Panc1 (cell line): Measurements from ENCODE around the gene CAMK1D. TPM values are rescaled to one million over a fixed set of nuclear protein-coding genes. Genes with fewer than 3 reads are reported as not detected.

Experiments
- ATAC-seq: fragments of 200-7000 bp; cut with Tn5 transposase; 2 replicates; pipeline ENCODE4 v1.9.1; 2020; ENCODE audit warnings: mild to moderate bottlenecking, moderate library complexity
- BruUV-seq: library from RNA; stranded (reverse); fragments of 400-500 nt; replicated peaks from 2 replicates; lab custom pipeline; 2021; lab: Mats Ljungman, UMichigan
- CTCF ChIA-PET: fragments of 300-600 bp; sonication (Branson Sonifier 250); formaldehyde crosslinking; loops from one replicate; lab custom pipeline; 2022; ENCODE audit warnings: antibody characterized with exemption; lab: Charles Lee
- POLR2A ChIA-PET: fragments of 300-600 bp; sonication (Branson Sonifier 250); formaldehyde crosslinking; loops from one replicate; lab custom pipeline; 2022; ENCODE audit warnings: antibody characterized with exemption; lab: Charles Lee
- DNase-seq: peaks from one replicate; pipeline ENCODE4 v3.0.0-alpha.2; 2010; ENCODE audit warnings: low read depth, low spot score
- H3K27ac ChIP-seq: 2 replicates; pipeline ENCODE4 v1.5.1; 2011; ENCODE audit warnings: mild to moderate bottlenecking, low read length, inconsistent platforms
- H3K27me3 ChIP-seq: fragments of 200-500 bp; sonication (Bioruptor generic); 2 replicates; pipeline ENCODE4 v1.6.0; 2014; ENCODE audit warnings: low read length, inconsistent platforms; ENCODE audit not compliant: control insufficient read depth, insufficient read depth
- H3K36me3 ChIP-seq: fragments of 200-500 bp; sonication (Bioruptor generic); 2 replicates; pipeline ENCODE4 v1.5.1; 2014; ENCODE audit warnings: inconsistent platforms, mild to moderate bottlenecking, low read length, moderate library complexity; ENCODE audit not compliant: control insufficient read depth, insufficient read depth
- H3K4me1 ChIP-seq: 2 replicates; pipeline ENCODE4 v1.5.1; 2011; ENCODE audit warnings: inconsistent platforms, mild to moderate bottlenecking, low read length, moderate library complexity; ENCODE audit not compliant: control insufficient read depth, insufficient read depth
- H3K4me3 ChIP-seq, 2 experiments: 2 replicates each; pipeline ENCODE4 v1.5.1; 2011 to 2012; ENCODE audit warnings: low read depth in 2 of 2, low read length in 2 of 2, mild to moderate bottlenecking in 2 of 2, inconsistent platforms in 1 of 2, moderate library complexity in 1 of 2
- H3K9me3 ChIP-seq: fragments of 200-500 bp; sonication (Bioruptor generic); 2 replicates; pipeline ENCODE4 v1.5.1; 2014; ENCODE audit warnings: low read depth, mild to moderate bottlenecking, inconsistent platforms, low read length, moderate library complexity; ENCODE audit not compliant: control insufficient read depth, insufficient read depth
- CTCF ChIP-seq: fragments of 450-650 bp; IDR thresholded peaks from 2 replicates; pipeline ENCODE4 v1.5.1; 2017; ENCODE audit warnings: mild to moderate bottlenecking
- POLR2AphosphoS5 ChIP-seq: IDR thresholded peaks from 2 replicates; pipeline ENCODE4 v1.6.1; 2012; ENCODE audit warnings: mild to moderate bottlenecking, low read depth, low read length, moderate library complexity
- REST ChIP-seq, 2 experiments: IDR thresholded peaks; 2 replicates each; pipeline ENCODE4 v1.6.1; 2011 to 2012; ENCODE audit warnings: low read depth in 2 of 2, control low read depth in 1 of 2, low read length in 1 of 2, mild to moderate bottlenecking in 1 of 2, moderate library complexity in 1 of 2; ENCODE audit not compliant: insufficient read depth in 1 of 2
- SIN3A ChIP-seq: IDR thresholded peaks from 2 replicates; pipeline ENCODE4 v1.6.1; 2012; ENCODE audit warnings: low read depth, mild to moderate bottlenecking, low read length, moderate library complexity, borderline replicate concordance; ENCODE audit not compliant: insufficient read depth
- TCF7L2 ChIP-seq: IDR thresholded peaks from 2 replicates; pipeline ENCODE4 v1.6.1; 2011; ENCODE audit warnings: mild to moderate bottlenecking, low read depth, low read length, inconsistent platforms
- in situ Hi-C: cut with HindIII; loops from 2 replicates; pipeline ENCODE4 v1.10.0; 2016; ENCODE audit warnings: low sequenced_read_pairs, low pct_unique_long_range_greater_than_20kb
- intact Hi-C: fragments of 100-400 bp; cut with micrococcal nuclease; formaldehyde crosslinking; loops from one replicate; pipeline ENCODE4 v1.10.0; 2022; ENCODE audit not compliant: unreplicated experiment
- total RNA-seq: library from RNA; stranded (reverse); gene quantifications from one replicate; pipeline ENCODE4 v1.2.1, GENCODE V29; 2021; ENCODE audit not compliant: unreplicated experiment

Gene CAMK1D
- total RNA-seq, 1 experiment from 2014 or later: 5.7 TPM

- H3K27ac ChIP-seq: no peak overlapping the region
- ChIA-PET CTCF (interaction anchor here (0.6 kb wide), 1 partner anchor 1023 kb away, joined by 4 read pairs; no protein-coding TSS in a partner anchor), POLR2A (no interaction called here)
- no peak for DNase-seq
- no peaks in the 10 kb centered on the region for H3K36me3 ChIP-seq
- H3K27me3 ChIP-seq: no peaks in the 10 kb centered on the region
- H3K4me3 ChIP-seq: no peak overlapping the region
- no peaks in the 10 kb centered on the region for H3K9me3 ChIP-seq
- in situ Hi-C loops: no loop called here
- no TSS peak for BruUV-seq
- no peaks in the 10 kb centered on the region for H3K4me1 ChIP-seq
- no peak for ATAC-seq
- intact Hi-C loops: no loop called here
- no peak for TF ChIP-seq TCF7L2
- TF ChIP-seq CTCF: no peak
- no peak for TF ChIP-seq REST (IDR thresholded peaks at IDR 0.05; ENCODE audit: insufficient read depth in 1 of 2, low read depth in 2 of 2, low read length in 1 of 2)
- no peak for TF ChIP-seq POLR2AphosphoS5
- no peak for TF ChIP-seq SIN3A
Measured at GRCh38 chr10:12394241-12395033, 45.1 kb downstream of the CAMK1D start.

- Histone ChIP-seq H3K27ac (no peak overlapping the region), H3K4me3 (no peak overlapping the region), H3K36me3 (no peaks in the 10 kb centered on the region), H3K4me1 (no peaks in the 10 kb centered on the region), H3K27me3 (no peaks in the 10 kb centered on the region), H3K9me3 (no peaks in the 10 kb centered on the region)
- CTCF ChIA-PET: no interaction called here
- intact Hi-C loops: no loop called here
- in situ Hi-C loops: no loop called here
- BruUV-seq: no TSS peak
- ATAC-seq (no peak), DNase-seq (no peak)
- POLR2A ChIA-PET: no interaction called here
- TF ChIP-seq TCF7L2: no peak
Measured at GRCh38 chr10:12396093-12396492, 46.7 kb downstream of the CAMK1D start.

GRCh38 chr10:12396567-12396966, 47.2 kb downstream of the CAMK1D start:
- TF ChIP-seq SIN3A (no peak), CTCF (no peak), REST (IDR thresholded peaks at IDR 0.05; ENCODE audit: insufficient read depth in 1 of 2, low read depth in 2 of 2, low read length in 1 of 2) (no peak), TCF7L2 (no peak), POLR2AphosphoS5 (no peak)
- ATAC-seq (no peak), DNase-seq (no peak)
- Histone ChIP-seq H3K4me3 (no peak overlapping the region), H3K9me3 (no peaks in the 10 kb centered on the region), H3K27me3 (no peaks in the 10 kb centered on the region), H3K36me3 (no peaks in the 10 kb centered on the region), H3K4me1 (no peaks in the 10 kb centered on the region), H3K27ac (no peak overlapping the region)
- intact Hi-C loops: no loop called here
- ChIA-PET POLR2A (no interaction called here), CTCF (no interaction called here)
- no TSS peak for BruUV-seq
- in situ Hi-C loops: no loop called here
